ENCODE measurements around the gene FRS3. TPM values are rescaled to one million over a fixed set of nuclear protein-coding genes. Genes with fewer than 3 reads are reported as not detected.

Gene FRS3
- total RNA-seq, 1 experiment from 2014 or later = 9.5 TPM

GRCh38 chr6:41779336-41779735 lies 364 bp downstream of the FRS3 start:
- Histone ChIP-seq H3K27me3 (ENCODE audit: low read length) (no peaks in the 10 kb centered on the region), H4K20me1 (ENCODE audit: insufficient read depth, low read depth, low read length) (no peaks in the 10 kb centered on the region), H3K9ac (ENCODE audit: low read length) (peak overlapping the region; percentile 94), H3K4me1 (ENCODE audit: low read length) (peaks cover 30% of the 10 kb centered on the region), H3K4me3 (ENCODE audit: low read length) (peak overlapping the region; percentile 93), H3K36me3 (ENCODE audit: insufficient read depth, low read length) (no peaks in the 10 kb centered on the region), H3K9me2 (replicated peaks; ENCODE audit: insufficient read depth, low read length) (no peaks in the 10 kb centered on the region), H2AFZ (ENCODE audit: low read length) (peak overlapping the region; percentile 37; the same call in 1 of the 2 replicates), H3K9me3 (ENCODE audit: low read length) (no peaks in the 10 kb centered on the region), H3K4me2 (ENCODE audit: low read depth, low read length, poor library complexity, severe bottlenecking) (peak overlapping the region; percentile 96), H3K27ac (ENCODE audit: low read length) (no peak overlapping the region), H3K79me2 (ENCODE audit: low read length) (peaks cover 10% of the 10 kb centered on the region)
- DNase-seq = peak; percentile 52

GRCh38 chr6:41778895-41779294 lies 805 bp downstream of the FRS3 start:
- Histone ChIP-seq H3K4me3 (ENCODE audit: low read length) (peak overlapping the region; percentile 93), H3K27me3 (ENCODE audit: low read length) (no peaks in the 10 kb centered on the region), H3K4me1 (ENCODE audit: low read length) (peaks cover 29% of the 10 kb centered on the region), H4K20me1 (ENCODE audit: insufficient read depth, low read depth, low read length) (no peaks in the 10 kb centered on the region), H3K4me2 (ENCODE audit: low read depth, low read length, poor library complexity, severe bottlenecking) (peak overlapping the region; percentile 96), H3K27ac (ENCODE audit: low read length) (no peak overlapping the region), H3K79me2 (ENCODE audit: low read length) (peaks cover 10% of the 10 kb centered on the region), H3K9me2 (replicated peaks; ENCODE audit: insufficient read depth, low read length) (no peaks in the 10 kb centered on the region), H3K36me3 (ENCODE audit: insufficient read depth, low read length) (no peaks in the 10 kb centered on the region), H3K9me3 (ENCODE audit: low read length) (no peaks in the 10 kb centered on the region), H2AFZ (ENCODE audit: low read length) (no peak overlapping the region), H3K9ac (ENCODE audit: low read length) (peak overlapping the region; percentile 94)
- no peak for DNase-seq

DNA sequence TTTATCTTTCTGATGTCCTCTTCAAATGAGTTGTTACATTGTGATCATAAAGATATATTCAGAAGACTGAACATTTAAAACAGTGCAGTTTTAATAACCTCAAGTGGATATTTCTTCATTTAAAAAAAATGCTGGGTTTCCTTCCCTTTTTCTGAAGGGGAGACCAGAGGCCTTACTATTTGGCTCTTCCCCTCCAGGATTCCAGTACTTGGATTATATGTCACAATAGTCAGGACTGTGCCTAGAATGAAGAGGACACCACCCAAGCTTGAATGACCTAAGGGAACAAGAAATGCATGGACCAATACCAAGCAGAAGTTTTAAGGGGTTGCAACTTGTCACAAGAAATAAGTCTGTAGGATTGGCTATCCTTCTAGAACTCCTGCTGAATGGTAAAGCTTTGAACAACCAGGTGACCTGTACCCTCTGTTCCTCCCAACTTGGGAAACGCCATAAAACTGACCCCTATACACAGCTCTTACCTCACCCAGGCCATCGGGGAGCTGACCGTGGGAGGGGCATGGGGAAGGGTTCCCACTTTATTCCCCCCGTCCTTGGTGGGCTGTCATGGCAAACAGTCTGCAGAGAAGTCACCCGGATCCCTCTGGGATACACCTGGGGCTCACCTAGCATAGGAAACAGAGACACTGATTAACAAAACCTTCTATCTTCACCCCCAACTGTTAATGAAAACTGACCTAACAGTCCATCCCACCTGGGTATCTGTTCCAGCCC lies 2.0 kb downstream of the FRS3 start:
- H3K9me3 ChIP-seq (ENCODE audit: low read length) = no peaks in the 10 kb centered on the region
- no peaks in the 10 kb centered on the region for H3K36me3 ChIP-seq (ENCODE audit: insufficient read depth, low read length)
- H3K27ac ChIP-seq (ENCODE audit: low read length) = no peak overlapping the region
- DNase-seq = no peak
- no peak overlapping the region for H2AFZ ChIP-seq (ENCODE audit: low read length)
- H3K4me2 ChIP-seq (ENCODE audit: low read depth, low read length, poor library complexity, severe bottlenecking) = peak overlapping the region; percentile 96
- peaks cover 29% of the 10 kb centered on the region for H3K4me1 ChIP-seq (ENCODE audit: low read length)
- H3K9me2 ChIP-seq (replicated peaks; ENCODE audit: insufficient read depth, low read length) = no peaks in the 10 kb centered on the region
- peak overlapping the region; percentile 94; the same call in 1 of the 2 replicates for H3K9ac ChIP-seq (ENCODE audit: low read length)
- no peaks in the 10 kb centered on the region for H3K27me3 ChIP-seq (ENCODE audit: low read length)
- H4K20me1 ChIP-seq (ENCODE audit: insufficient read depth, low read depth, low read length) = no peaks in the 10 kb centered on the region
- no peak overlapping the region for H3K4me3 ChIP-seq (ENCODE audit: low read length)
- H3K79me2 ChIP-seq (ENCODE audit: low read length) = peaks cover 10% of the 10 kb centered on the region

GRCh38 chr6:41775293-41775882 lies 4.3 kb downstream of the FRS3 start:
- no peak for DNase-seq
- Histone ChIP-seq H3K4me2 (ENCODE audit: low read depth, low read length, poor library complexity, severe bottlenecking) (no peak overlapping the region), H3K27ac (ENCODE audit: low read length) (no peak overlapping the region), H2AFZ (ENCODE audit: low read length) (no peak overlapping the region), H3K9ac (ENCODE audit: low read length) (no peak overlapping the region), H3K4me1 (ENCODE audit: low read length) (peaks cover 18% of the 10 kb centered on the region), H3K36me3 (ENCODE audit: insufficient read depth, low read length) (no peaks in the 10 kb centered on the region), H3K4me3 (ENCODE audit: low read length) (no peak overlapping the region), H4K20me1 (ENCODE audit: insufficient read depth, low read depth, low read length) (no peaks in the 10 kb centered on the region), H3K9me3 (ENCODE audit: low read length) (no peaks in the 10 kb centered on the region), H3K27me3 (ENCODE audit: low read length) (no peaks in the 10 kb centered on the region), H3K9me2 (replicated peaks; ENCODE audit: insufficient read depth, low read length) (no peaks in the 10 kb centered on the region), H3K79me2 (ENCODE audit: low read length) (peaks cover 10% of the 10 kb centered on the region)

DNA sequence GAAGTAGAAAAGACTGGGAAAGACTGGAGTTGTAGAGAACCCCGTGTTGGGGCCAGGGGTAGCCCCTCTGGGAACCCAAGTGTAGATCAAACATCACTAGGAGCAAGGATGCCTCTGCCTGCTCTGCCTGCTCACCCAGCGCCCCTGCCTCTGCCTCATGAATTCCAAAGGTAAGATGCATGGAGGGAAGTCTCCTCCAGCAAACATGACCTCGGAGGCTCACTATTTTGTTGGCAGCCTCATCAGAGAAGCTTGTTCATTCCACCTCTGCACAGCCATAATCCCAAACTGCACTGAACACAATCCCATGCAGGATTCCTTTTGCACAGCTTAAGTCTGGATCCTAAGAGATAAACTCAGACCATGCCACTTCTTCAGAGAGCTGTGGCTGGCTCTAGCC lies 4.9 kb downstream of the FRS3 start:
- peaks cover 10% of the 10 kb centered on the region for H3K79me2 ChIP-seq (ENCODE audit: low read length)
- DNase-seq = no peak
- no peaks in the 10 kb centered on the region for H4K20me1 ChIP-seq (ENCODE audit: insufficient read depth, low read depth, low read length)
- no peak overlapping the region for H3K9ac ChIP-seq (ENCODE audit: low read length)
- H3K9me3 ChIP-seq (ENCODE audit: low read length) = no peaks in the 10 kb centered on the region
- H2AFZ ChIP-seq (ENCODE audit: low read length) = no peak overlapping the region
- H3K4me3 ChIP-seq (ENCODE audit: low read length) = no peak overlapping the region
- H3K36me3 ChIP-seq (ENCODE audit: insufficient read depth, low read length) = no peaks in the 10 kb centered on the region
- peaks cover 18% of the 10 kb centered on the region for H3K4me1 ChIP-seq (ENCODE audit: low read length)
- H3K27ac ChIP-seq (ENCODE audit: low read length) = no peak overlapping the region
- no peak overlapping the region for H3K4me2 ChIP-seq (ENCODE audit: low read depth, low read length, poor library complexity, severe bottlenecking)
- H3K27me3 ChIP-seq (ENCODE audit: low read length) = no peaks in the 10 kb centered on the region
- H3K9me2 ChIP-seq (replicated peaks; ENCODE audit: insufficient read depth, low read length) = no peaks in the 10 kb centered on the region

DNA sequence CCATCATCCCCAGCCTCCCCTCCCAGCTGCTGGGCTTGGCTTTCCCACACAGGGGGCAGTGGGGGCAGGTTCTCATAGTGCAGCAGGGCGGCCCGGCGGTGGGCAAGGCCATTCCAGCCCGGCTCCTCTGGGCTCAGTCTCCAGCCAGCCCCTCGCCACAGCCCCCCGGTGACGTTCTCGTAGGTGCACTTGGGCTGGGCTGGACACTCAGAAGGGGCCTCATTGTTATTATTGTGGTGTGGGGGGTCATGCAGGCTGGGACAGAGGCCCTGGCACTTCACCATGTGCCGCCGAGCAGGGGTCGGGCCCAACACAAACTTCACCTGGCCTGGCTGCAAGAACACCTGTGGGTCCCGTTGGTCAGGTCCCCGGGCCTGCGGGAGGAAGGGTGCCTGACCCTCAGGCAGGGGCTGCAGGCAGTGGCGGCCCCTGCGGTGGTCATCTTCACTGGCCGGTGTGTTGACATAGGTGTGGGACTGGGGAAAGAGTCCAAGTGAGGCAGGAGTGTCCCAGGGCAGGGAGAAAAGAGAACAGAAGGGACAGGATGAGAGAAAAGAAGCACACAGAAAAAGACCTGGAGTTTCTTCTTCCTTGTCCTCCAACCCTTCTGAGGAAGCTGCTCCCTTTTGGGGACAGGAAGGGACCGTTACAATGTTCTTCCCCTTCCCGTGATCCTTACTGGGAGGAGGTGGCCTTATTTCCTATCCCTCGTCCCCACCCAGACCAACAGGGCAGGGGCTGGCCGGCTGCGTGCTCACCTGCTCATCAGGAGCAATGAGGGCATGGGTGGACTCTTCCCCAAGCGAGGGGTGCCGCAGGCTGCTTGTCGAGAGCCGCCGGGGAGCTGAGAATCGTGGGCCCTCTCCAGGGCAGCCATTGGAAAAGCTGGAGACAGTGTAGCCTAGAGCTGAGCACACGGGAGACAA lies 8.4 kb downstream of the FRS3 start:
- no peak overlapping the region for H2AFZ ChIP-seq (ENCODE audit: low read length)
- H3K27ac ChIP-seq (ENCODE audit: low read length) = no peak overlapping the region
- no peaks in the 10 kb centered on the region for H3K36me3 ChIP-seq (ENCODE audit: insufficient read depth, low read length)
- no peaks in the 10 kb centered on the region for H3K79me2 ChIP-seq (ENCODE audit: low read length)
- no peak for DNase-seq
- no peaks in the 10 kb centered on the region for H3K9me2 ChIP-seq (replicated peaks; ENCODE audit: insufficient read depth, low read length)
- H3K4me1 ChIP-seq (ENCODE audit: low read length) = peaks cover 14% of the 10 kb centered on the region
- H3K27me3 ChIP-seq (ENCODE audit: low read length) = no peaks in the 10 kb centered on the region
- no peaks in the 10 kb centered on the region for H4K20me1 ChIP-seq (ENCODE audit: insufficient read depth, low read depth, low read length)
- no peak overlapping the region for H3K4me3 ChIP-seq (ENCODE audit: low read length)
- H3K9me3 ChIP-seq (ENCODE audit: low read length) = no peaks in the 10 kb centered on the region
- H3K9ac ChIP-seq (ENCODE audit: low read length) = no peak overlapping the region
- no peak overlapping the region for H3K4me2 ChIP-seq (ENCODE audit: low read depth, low read length, poor library complexity, severe bottlenecking)

DNA sequence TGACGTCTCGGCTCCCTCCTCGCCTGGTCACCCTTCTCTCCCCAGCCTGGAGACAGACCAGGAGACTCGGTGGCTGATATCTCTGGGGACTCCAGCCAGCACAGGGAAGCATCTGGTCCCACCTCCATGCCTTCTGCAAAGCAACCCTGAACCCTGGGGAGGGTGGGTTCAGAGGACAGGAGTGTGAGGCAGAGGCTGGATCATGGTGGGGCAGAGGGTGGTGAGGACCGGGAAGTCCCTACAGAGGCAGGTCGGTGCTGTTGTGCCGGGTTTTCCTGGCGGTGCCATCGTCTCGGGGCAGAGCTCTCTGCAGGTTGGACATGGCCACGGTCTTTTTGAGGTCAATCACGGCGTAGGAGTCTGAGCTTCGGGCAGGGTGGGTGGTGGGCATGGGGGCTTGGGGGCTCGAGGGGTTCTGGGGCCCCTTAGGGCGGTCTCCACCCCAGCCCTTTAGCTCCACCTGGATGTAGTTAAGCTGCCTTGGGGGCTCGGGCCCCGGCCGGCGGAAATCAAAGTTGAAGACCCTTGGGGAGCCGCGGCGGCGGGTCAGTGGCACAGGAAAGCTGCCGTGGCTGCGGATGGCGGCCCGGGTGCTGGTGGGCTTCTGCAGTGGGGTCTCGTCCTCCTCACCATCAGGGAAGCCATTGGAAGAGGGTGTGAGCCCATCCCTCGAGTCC lies 9.2 kb downstream of the FRS3 start:
- peaks cover 14% of the 10 kb centered on the region for H3K4me1 ChIP-seq (ENCODE audit: low read length)
- H2AFZ ChIP-seq (ENCODE audit: low read length) = no peak overlapping the region
- H3K27ac ChIP-seq (ENCODE audit: low read length) = no peak overlapping the region
- H3K27me3 ChIP-seq (ENCODE audit: low read length) = no peaks in the 10 kb centered on the region
- no peaks in the 10 kb centered on the region for H3K36me3 ChIP-seq (ENCODE audit: insufficient read depth, low read length)
- H3K4me2 ChIP-seq (ENCODE audit: low read depth, low read length, poor library complexity, severe bottlenecking) = no peak overlapping the region
- H3K4me3 ChIP-seq (ENCODE audit: low read length) = no peak overlapping the region
- DNase-seq = no peak
- no peaks in the 10 kb centered on the region for H3K9me2 ChIP-seq (replicated peaks; ENCODE audit: insufficient read depth, low read length)
- no peaks in the 10 kb centered on the region for H3K9me3 ChIP-seq (ENCODE audit: low read length)
- H3K79me2 ChIP-seq (ENCODE audit: low read length) = no peaks in the 10 kb centered on the region
- no peak overlapping the region for H3K9ac ChIP-seq (ENCODE audit: low read length)
- H4K20me1 ChIP-seq (ENCODE audit: insufficient read depth, low read depth, low read length) = no peaks in the 10 kb centered on the region

All from Karpas-422 (cell line).